A549 (cell line): ENCODE measurements around the gene ADCY10.

Experiments
- JUN ChIP-seq, 2 experiments: fragments of >200 bp; sonication (Bioruptor Twin); formaldehyde crosslinking; IDR thresholded peaks; 2 replicates in 1 of 2; 3 replicates in 1 of 2; pipeline ENCODE4 v1.6.1; 2016 to 2017
- POLR2AphosphoS2 ChIP-seq: conservative IDR thresholded peaks from 2 replicates; pipeline ENCODE4 v1.6.1; 2012; ENCODE audit warnings: low read length, improper control_type of control experiment, inconsistent platforms
- RAD21 ChIP-seq, 2 experiments: fragments of >200 bp in 1 of 2; sonication (Bioruptor Twin) in 1 of 2; formaldehyde crosslinking in 1 of 2; IDR thresholded peaks in 1 of 2; conservative IDR thresholded peaks in 1 of 2; 2 replicates in 1 of 2; 3 replicates in 1 of 2; pipeline ENCODE4 v1.6.1; 2012 to 2018; ENCODE audit warnings: inconsistent platforms in 1 of 2
- ZFP36 ChIP-seq: fragments of 450-650 bp; IDR thresholded peaks from 2 replicates; pipeline ENCODE4 v1.6.1; 2014; ENCODE audit warnings: borderline replicate concordance; ENCODE audit not compliant: partially characterized antibody

DNA sequence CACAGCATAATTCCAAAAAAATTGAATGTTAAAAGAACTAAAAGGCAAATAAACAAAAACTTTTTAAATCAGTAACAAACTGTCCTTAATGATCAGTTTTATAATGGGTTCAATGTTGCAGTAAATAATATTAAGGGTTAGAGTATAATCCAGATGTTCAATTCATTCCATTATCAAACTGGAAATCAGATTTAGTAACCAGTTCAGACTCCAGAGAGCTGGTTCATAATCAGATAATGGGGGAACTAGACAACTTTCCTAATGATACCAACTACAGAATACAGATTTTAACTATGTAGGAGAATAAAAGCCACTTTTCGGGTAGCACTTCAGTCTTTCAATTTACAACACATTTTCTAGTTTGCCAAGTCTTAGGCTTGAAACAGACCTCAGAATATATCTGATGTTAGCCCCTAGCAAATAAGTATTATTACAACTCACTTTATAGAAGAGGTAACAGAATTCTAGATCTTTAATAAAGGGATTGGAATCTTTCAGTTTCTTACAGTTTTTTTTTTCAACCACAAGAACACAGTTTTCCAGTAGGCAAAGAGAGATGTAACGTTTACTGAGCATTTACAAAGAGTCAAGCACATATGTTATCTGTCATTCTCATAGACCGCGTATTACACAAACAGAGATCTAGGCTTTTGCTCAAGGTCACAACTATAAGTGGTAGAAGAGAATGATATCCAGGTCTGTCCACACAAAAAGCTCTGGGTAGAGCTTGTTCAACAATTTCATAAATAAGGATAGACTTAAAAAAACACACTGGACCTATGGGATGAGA lies 20.7 kb upstream of the ADCY10 start:
- TF ChIP-seq ZFP36 = no peak
- TF ChIP-seq POLR2AphosphoS2 = no peak
- TF ChIP-seq RAD21 (conservative IDR thresholded peaks at IDR 0.05 in 1 of 2, IDR thresholded peaks at IDR 0.05 in 1 of 2) = no peak
- TF ChIP-seq JUN (IDR thresholded peaks at IDR 0.05) = no peak
